HG03575 (cell line): Measurements from ENCODE around the gene CLCA2.

ENCODE experiments used
- ATAC-seq: cut with Tn5 transposase; IDR thresholded peaks from one replicate; pipeline ENCODE4 v1.9.1; 2021; ENCODE audit not compliant: unreplicated experiment, insufficient number of reproducible peaks, low FRiP score; ENCODE audit errors: extremely low read depth

CLCA2 gene

GRCh38 chr1:86423873-86424272 lies at the start of gene CLCA2:
CLCA2 (plus strand) TSS chr1:86424171; CDS start chr1:86424248, 77 bp downstream.
- no peak for ATAC-seq

DNA sequence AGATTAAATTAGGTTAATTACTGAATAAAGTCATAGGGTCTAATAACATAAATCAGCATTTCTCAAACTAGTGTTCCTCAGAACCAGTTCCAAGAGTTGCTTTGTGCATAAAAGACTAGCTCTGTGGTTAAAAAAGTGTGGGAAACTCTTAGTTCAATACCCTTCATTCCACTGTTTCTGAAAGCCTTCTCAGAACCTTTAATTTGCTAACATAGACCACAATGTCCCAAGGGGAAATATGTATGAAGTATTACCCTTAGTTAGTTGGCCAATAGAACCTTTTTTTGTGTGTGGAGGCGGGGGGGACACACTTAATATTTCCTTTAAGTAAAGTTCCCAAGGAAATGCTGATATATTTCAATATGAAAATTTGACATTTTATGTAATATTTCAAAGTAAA lies 48.3 kb upstream of the CLCA2 start:
- no peak for ATAC-seq

GRCh38 chr1:86377341-86377740 lies 46.6 kb upstream of the CLCA2 start:
- no peak for ATAC-seq

GRCh38 chr1:86378813-86379212 lies 45.2 kb upstream of the CLCA2 start:
- ATAC-seq: no peak

DNA sequence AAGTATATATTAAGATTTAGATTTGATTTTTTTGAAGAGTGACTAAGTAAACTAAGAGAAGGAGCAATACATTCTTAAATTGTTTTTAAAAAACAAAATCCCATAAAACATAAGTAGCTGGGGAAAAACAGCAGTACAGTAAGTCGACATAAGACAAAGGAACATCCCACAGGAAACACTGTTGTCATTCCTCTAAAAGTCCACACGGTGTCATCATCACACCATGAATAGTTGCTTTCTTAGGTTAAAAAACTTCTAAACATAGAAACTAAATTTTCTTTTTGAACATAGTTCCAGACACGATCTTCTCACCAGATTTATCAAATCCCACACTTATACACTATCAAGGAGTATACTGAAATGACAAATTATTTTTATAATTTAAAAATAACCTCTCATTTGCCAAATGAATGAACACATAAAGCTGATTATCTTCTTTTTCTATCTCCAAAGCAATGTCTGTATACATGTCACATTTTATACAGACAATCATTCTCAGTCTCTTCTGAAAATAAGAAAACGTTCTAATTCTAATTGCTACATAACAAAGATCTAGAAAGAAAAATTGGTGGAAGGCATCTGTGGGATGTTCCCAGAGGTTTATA lies 43.6 kb upstream of the CLCA2 start:
- ATAC-seq: peak; percentile 50

DNA sequence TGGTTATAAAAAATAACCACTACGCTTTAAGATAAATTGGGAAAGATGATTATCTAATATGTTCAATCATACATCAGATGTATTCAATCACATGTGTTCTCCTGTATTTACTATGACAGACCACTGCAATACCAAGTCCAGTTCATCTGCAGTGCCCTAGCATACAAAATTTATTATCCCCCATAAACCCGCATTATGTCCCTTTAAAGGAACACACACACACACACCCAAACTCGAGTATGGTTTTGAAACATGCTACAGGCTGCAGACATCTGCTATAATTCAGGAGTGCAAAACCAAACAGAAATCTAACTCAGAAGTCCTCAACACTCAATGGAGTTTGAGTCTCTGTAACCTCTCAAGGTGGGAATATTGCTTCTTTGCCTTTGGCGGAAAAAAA lies 42.7 kb upstream of the CLCA2 start:
- ATAC-seq: no peak

GRCh38 chr1:86382878-86383277 lies 41.1 kb upstream of the CLCA2 start:
- ATAC-seq: no peak

DNA sequence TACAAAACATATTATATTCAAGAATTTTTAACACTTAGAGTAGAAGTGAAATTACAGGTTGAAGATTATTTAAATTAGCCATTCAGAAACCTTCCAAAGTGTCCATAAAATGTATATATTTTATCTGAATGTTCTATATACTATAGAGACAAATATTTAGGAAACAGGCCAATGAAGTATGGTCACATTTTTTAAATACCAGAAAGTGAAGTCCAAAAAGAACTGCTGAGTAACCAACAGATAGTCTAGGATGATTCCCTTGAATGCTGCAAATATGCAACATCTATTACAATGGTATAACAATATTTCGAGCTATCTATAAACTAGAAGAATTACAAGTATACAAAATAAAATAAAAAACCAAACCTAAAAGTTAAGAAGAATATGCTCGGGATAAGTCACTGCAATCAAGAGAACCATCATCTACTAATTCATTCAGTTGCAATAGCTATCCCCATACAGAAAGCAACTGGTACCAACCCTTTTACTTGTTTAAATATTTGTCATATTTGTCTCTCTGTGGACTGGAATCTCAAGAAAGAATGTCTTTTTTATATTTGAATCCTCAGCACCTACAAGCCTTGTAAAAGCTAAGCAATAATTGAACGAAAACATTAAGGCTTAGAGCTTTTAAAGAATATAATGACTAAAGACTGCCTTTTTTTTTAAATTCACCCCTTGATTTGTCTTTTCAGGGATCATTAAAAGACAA lies 35.9 kb upstream of the CLCA2 start:
- ATAC-seq: no peak

- no peak for ATAC-seq
Observed at GRCh38 chr1:86388777-86389176, 35.2 kb upstream of the CLCA2 start.

DNA sequence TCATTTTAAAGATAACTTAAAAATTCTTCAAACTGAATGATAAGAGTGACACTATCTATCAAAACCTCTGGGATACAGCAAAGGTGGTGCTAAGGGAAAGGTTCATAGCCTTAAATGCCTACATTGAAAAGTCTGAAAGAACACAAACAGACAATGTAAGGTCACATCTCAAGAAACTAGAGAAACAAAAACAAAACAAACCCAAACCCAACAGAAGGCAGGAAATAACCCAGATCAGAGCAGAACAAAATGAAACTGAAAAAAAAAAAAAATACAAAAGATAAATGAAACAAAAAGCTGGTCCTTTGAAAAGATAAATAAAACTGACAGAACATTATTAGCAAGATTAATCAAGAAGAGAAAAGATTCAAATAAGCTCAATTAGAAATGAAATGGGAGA lies 34.7 kb upstream of the CLCA2 start:
- peak; percentile 75 for ATAC-seq

GRCh38 chr1:86394416-86394815 lies 29.6 kb upstream of the CLCA2 start:
- no peak for ATAC-seq

DNA sequence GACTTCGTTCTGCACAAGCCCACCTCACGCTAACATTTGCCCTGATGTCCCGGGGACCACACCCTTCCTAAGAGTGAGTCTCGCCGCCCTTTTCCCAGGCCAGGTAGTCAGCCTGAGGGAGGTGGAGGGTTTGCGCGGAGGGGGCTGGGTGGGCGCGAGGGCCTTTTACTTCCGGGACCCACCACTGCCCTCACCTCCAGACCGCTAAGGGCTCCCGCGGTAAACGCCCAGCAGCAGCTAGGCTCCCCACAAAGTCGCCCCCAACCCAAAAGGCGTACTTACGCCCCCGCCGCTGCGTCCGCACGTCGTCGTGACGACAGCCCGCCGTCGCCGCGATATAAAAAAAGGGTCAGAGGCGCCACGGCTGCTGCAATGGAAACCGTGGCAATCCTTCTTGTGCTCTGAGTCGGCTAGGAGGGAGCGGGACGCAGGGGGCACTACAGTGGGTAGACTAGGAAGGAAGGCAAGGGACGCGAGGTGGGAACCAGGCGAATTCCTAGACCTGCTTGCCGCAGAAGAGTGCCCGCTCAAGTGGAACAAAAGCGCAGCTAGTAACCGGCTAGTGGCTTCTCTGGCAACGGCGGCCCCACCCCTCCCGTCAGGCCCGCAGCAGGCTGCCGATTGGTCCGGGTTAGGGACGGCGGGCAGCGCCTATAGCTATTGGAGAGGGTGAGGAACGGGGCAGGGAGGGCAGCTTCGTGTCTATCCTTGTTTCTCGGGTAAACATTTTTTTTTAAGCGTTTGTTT lies 28.0 kb upstream of the CLCA2 start, which contains the start of gene ODF2L:
Gene ODF2L, minus strand, starts transcription at position 573 of the 747 bp plus-strand sequence. CDS start 9,296 bp downstream, outside the sequence.
- ATAC-seq: peak; percentile 94

DNA sequence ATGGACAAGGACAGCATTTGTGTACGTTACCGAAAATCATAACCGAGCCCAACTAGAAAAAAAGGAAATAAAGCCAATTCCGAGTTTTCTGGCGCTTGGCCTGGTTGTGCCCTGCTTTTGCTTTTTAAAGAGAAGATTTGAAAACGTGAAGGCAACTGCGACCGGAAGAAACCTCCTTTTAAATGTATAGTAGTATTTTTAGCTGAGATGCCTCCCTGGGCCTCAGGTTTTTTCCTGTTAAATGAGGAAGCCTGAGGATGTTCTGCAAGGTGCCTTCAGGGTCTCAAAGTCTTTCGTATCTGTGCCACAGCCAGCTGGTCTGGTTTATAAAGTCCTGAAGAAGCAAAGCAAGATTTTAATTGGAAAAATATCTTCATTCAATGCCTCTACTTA lies 27.5 kb upstream of the CLCA2 start:
- peak; percentile 10 for ATAC-seq

GRCh38 chr1:86409416-86410021 lies 14.5 kb upstream of the CLCA2 start:
- no peak for ATAC-seq

- ATAC-seq: no peak
Observed at GRCh38 chr1:86410879-86411278, 13.1 kb upstream of the CLCA2 start.

GRCh38 chr1:86416343-86416742 lies 7.6 kb upstream of the CLCA2 start:
- no peak for ATAC-seq

GRCh38 chr1:86419277-86419903 lies 4.6 kb upstream of the CLCA2 start:
- no peak for ATAC-seq

DNA sequence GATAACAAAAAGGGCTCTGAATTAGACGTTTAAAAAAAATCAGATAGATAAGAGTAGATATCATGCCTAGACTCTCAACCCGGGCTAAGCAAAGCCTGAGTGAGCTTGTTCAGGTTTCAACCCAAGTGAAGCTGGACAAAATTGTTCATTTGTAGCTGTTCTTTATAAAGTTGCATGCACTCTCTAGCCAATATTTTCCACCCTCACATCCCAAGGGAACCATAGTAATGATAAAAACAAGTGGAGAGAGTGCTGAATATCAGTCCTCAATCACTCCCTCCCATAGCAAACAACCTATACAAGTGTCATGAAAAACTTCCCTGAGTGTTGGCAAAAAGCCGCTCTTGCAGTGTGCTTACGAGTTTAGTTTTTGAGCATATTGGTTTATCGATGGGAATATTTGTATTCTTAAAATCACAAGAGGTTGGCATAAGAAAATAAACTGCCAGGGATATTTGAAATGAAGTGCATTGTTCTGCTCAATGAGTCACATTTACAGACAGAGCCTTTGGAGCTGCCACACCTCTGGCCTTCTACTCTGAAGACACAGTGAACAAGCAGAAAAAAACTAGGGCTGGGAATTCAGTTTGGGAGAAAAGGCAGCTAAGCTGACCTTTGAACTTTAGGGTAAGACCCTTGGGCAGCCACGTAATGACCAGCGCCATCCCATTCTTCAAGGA lies 2.2 kb upstream of the CLCA2 start:
- ATAC-seq: no peak

DNA sequence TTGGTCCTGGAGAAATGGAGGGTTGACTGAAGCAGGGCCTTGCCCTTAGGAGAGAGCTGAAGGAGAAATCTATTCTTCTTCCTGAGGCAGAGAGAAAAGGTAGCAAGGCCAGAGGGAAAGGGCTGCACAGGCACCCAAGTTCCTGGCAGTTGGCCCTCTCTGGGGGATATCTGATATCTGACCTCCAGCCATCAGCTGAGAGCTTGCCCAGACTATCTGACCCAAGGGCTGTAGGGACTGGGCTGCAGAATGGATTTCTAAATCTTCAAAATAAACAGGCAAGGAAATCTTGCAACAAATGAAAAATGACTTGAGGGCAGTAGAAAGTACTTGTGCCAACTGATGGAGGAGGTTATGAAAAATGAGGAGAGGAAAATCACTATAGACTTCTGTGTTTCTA lies 498 bp upstream of the CLCA2 start:
- ATAC-seq: no peak
